DMS114 treated with DMSO at 0.1 percent for 48 hours (cell line): ENCODE results near the gene VPS35L.
"Not testable (repeated sequence)": the region's sequence is repeated elsewhere in the genome, so short reads cannot be mapped to it uniquely, and the experiment has no call there.

Experiments
- DNase-seq: peaks from one replicate; lab custom pipeline; 2025; ENCODE audit not compliant: unreplicated experiment; lab: John Stamatoyannopoulos, UW

VPS35L gene

GRCh38 chr16:19540241-19540970 lies 15.1 kb upstream of the VPS35L start:
- DNase-seq: no peak

GRCh38 chr16:19542138-19542821 lies 13.2 kb upstream of the VPS35L start:
- no peak for DNase-seq

GRCh38 chr16:19543278-19543996 lies 12.1 kb upstream of the VPS35L start:
- not testable (repeated sequence) for DNase-seq

GRCh38 chr16:19548144-19548543 lies 7.4 kb upstream of the VPS35L start:
- DNase-seq: no peak

GRCh38 chr16:19549673-19550072 lies 5.8 kb upstream of the VPS35L start:
- no peak for DNase-seq

GRCh38 chr16:19555938-19556771 lies 652 bp downstream of the VPS35L start:
- peak; percentile 20 for DNase-seq

- peak; percentile 58 for DNase-seq
Observed at GRCh38 chr16:19559242-19559910, 3.9 kb downstream of the VPS35L start.

- no peak for DNase-seq
Observed at GRCh38 chr16:19560078-19560477, 4.6 kb downstream of the VPS35L start.

- DNase-seq: no peak
Observed at GRCh38 chr16:19563377-19563776, 7.9 kb downstream of the VPS35L start.

- DNase-seq: no peak
Observed at GRCh38 chr16:19566362-19566761, 10.9 kb downstream of the VPS35L start.

GRCh38 chr16:19567560-19567959 lies 12.1 kb downstream of the VPS35L start:
- DNase-seq: no peak

- no peak for DNase-seq
Observed at GRCh38 chr16:19573997-19574396, 18.5 kb downstream of the VPS35L start.

GRCh38 chr16:19574615-19575014 lies 19.1 kb downstream of the VPS35L start:
- no peak for DNase-seq

GRCh38 chr16:19578378-19578971 lies 23.0 kb downstream of the VPS35L start:
- DNase-seq: no peak

- DNase-seq: no peak
Observed at GRCh38 chr16:19582050-19582831, 26.7 kb downstream of the VPS35L start.

GRCh38 chr16:19583665-19584300 lies 28.3 kb downstream of the VPS35L start:
- DNase-seq: no peak

- no peak for DNase-seq
Observed at GRCh38 chr16:19588661-19589060, 33.2 kb downstream of the VPS35L start.

GRCh38 chr16:19589106-19589505 lies 33.6 kb downstream of the VPS35L start:
- no peak for DNase-seq

GRCh38 chr16:19589771-19590302 lies 34.3 kb downstream of the VPS35L start:
- DNase-seq: no peak
